ENCODE measurements around the gene SOCS2.
A peak's percentile ranks its signal among the peaks of the same experiment; 100 is the strongest.

Gene SOCS2

GRCh38 chr12:93568091-93568490, 4.4 kb upstream of the SOCS2 start:
- DNase-seq: no peak

GRCh38 chr12:93569301-93569655, 3.2 kb upstream of the SOCS2 start:
- no peak for DNase-seq

GRCh38 chr12:93569656-93570551, 2.6 kb upstream of the SOCS2 start:
- DNase-seq: peak; percentile 81 to 89

DNA sequence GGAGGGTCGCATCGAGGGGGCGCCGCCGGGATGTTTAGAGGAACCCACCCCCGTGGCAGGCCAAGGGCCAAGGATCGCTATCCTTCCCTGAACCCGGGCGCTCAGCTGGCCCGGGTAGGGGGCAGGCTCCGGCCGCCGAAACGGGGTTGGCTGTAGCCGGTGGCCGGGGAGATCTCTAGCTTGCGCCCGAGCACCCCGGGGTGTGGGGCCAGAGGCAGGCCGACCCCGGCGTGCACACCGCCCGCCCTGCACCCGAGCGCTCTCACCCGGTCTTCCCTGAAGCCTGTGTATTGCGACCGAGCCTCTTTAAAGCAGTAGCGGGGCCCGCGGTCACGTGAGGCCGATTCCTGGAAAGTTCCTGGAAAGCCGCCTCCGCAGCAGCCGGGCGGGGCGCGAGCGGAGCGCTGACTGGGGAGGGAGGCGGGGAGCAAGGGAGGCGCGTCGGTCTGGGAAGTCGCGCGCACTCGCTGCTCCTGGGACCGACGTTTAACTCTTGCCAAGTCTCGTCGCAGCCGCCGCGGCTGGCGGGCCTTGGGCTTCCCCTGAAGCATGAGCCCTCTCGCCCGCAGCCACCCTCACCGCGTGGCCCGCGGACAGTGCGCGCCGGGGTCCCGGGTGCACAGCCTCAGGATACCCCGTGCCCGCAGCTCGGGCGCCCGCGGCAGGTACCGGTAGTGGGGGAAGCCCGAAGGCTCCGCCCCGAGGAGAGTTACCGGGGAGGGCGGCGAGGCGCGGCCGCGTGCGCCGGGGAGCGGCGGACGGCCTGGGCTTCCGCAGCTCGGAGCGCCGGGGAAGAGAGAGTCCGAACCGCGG, 1.7 kb upstream of the SOCS2 start:
- DNase-seq: peak; percentile 93 to 98

DNA sequence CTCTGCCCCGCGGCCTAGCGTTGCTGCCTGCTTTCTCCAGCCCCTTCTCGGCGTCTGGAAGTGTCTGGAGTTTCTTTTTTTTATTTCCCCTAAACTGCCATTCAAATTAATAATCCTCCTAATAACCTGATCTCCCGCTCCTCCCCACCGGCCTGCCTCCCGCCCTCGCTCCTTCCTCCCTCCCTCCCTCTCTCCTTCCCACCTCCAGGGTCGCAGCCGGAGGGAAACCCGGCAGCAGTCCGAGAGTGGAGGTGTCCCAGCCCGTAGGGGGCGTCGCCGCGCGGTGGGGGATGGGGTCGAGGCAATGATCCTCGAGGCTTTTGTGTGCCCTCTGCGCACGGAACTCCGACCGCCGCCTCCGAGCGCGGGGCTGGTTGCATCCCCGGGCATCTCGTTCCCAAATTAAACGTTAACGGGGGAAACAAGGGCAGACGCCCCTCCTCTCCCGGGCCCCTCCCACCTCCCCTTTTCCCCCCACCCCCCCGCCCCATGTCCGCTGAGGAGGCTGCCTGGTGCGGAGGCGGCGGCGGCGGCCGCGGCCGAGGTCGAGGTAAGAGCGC, 1.0 kb upstream of the SOCS2 start:
- DNase-seq: peak in 1 of 2 donors; percentile 32

DNA sequence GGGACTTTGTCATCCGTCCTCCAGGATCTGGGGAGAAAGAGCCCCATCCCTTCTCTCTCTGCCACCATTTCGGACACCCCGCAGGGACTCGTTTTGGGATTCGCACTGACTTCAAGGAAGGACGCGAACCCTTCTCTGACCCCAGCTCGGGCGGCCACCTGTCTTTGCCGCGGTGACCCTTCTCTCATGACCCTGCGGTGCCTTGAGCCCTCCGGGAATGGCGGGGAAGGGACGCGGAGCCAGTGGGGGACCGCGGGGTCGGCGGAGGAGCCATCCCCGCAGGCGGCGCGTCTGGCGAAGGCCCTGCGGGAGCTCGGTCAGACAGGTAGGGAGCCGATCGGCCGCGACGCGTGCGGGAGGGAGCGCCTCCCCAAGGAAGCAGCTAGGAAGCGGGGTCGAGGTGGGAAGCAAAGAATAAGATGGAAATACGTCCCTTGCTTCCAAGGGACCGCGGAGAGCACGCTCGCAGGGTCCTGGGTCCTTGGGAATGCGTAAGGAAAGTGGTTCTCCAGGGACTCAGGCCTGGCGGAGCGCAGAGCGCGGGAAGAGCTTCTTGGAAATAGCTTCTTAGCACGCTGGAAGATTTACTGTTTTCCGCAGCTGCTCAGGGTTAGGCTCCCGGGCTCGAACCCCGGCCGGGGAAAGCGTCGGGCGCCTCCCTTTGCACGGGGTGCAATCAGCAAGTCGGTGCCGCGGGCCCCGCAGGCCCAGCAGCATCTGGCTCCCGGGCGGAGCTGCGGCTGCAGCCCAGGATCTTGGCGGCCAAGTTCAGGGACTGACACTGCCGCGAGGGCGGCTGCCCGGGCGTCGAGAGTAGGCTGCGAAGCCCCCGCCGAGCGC, 457 bp downstream of the SOCS2 start:
- DNase-seq: no peak

DNA sequence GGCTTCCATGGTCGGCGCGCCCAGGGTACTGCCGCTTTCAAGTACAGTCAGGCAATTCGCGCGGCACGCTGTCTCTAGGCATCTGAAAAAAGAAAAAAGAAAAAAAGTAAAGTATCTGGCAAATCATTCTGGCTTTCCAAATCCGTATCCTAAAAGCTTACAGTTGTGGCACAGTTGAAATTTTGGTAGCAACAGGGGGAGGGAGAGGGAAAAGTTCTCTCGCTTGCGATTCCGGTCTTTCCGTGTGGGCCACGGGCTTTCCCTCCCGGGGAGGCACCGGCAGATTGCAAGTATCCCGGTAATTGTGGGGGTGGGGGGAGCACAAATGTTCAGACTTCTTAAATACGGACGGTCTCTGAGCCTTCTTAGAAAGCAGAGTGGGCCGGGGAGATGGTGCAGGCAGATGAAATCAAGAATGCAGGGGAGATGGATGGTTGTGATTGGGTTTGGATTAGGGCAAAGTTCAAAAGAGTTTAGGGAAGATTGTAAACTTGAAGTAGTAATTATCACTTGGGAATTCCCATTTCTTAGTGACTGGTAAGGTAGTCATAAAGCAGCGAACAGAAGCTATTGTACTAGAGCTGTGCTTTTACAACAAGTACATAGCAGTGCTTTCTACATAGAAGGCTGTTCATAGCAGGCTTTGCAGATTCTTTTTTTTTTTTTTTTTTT, 1.2 kb downstream of the SOCS2 start:
- peak; percentile 55 to 81 for DNase-seq

DNA sequence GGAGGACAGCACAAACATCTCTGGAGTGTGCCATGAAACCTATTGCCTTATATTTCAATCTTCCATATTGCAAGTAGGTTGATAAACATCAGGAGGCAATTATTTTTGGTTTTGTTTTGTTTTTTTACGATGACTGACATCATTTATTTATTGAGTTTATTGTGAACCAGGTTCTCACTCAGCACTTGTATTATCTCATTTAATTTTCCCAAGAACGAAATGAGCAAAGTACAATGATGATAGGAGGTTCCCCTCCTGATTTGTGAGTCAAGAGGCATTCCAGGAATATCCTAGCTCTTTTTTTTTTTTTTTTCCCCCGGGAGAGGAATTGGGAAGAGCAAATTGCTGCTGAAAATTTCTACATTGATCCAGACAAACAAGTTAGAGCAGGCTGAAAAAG, 4.7 kb downstream of the SOCS2 start:
- no peak for DNase-seq

DNA sequence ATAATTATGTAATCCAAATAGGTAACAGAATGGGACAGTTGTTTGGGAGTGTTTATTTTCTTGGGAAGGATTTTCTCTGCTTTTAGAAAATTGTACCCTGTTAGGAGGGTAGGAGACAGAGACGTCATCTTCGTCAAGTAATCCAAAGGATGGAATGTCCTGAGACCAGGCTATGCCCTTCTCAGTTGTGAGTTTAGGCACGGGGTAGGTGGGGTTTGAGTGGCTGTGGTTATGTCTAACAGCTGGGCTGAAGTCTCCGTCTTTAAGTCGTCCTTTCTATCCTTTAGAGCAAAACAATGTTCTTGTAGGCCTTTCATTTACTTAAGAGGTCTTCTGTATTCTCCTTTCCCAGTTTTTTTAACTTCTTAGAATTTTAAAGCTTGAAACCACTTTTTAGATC, 5.7 kb downstream of the SOCS2 start:
- no peak for DNase-seq

DNA sequence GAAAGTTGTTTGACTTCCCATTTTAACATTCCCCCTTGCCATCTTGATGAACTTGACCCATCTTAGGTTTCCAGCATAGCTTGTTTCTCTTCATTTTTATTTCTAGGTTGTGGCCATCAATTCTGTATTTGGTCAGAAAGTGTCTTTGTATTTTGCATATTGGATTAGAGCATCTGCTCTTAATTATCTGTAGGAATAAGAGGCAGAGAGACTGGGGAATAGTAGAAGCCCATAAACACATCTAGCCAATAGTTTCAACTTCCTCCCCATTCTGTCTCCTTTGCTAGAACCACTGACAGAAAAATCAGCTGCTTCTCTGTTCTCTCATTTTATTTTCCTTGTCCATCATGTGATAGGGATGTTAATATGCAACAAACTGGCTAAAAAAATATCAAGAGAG, 8.2 kb downstream of the SOCS2 start:
- DNase-seq: no peak

- DNase-seq: no peak
These were observed 8.9 kb downstream of the SOCS2 start for GRCh38 chr12:93581370-93581769.

DNA sequence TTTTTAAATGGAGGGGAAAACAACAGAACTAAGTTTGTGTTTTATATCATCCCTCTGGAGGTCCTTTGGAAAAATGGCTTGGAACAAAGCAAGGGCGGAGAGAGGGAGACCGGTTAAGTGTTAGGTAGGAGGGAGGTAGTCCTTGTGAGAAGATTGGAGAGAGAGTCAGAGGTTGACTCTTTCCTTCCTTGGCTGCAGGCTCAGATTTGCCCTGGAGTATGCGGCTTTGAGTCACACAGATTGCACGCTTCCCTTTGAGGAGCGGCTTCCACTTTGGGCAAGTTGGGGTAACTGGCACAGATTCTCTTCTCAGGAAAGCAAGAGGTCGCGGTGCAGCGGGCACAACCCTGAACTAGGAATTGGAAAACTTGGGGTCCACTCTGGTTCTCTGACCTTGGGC, 9.9 kb downstream of the SOCS2 start:
- DNase-seq: no peak

GRCh38 chr12:93583627-93584392, 11.3 kb downstream of the SOCS2 start:
- no peak for DNase-seq

GRCh38 chr12:93585247-93585646, 12.8 kb downstream of the SOCS2 start:
- DNase-seq: no peak

DNA sequence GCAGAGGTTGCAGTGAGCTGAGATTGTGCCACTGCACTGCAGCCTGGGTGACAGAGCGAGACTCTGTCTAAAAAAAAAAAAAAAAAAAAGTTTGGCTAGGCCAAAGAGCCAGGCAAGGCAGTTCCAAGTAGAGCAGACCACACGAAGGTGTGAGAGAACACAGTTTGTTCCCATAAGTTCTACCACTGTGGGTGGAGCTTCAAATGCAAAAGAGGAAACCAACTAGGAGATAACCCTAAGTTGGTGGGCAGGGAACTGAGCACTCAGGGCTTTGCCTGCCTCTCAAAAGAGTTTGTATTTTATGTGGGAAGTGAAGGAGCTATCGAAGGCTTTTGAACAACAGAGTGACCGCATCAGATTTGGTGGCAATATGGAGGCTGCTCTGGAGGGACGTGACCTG, 15.1 kb downstream of the SOCS2 start:
- peak; percentile 53 to 58 for DNase-seq

GRCh38 chr12:93589081-93589480, 16.6 kb downstream of the SOCS2 start:
- DNase-seq: no peak

- peak; percentile 80 to 85 for DNase-seq
These were observed 18.8 kb downstream of the SOCS2 start for GRCh38 chr12:93591137-93591868.

GRCh38 chr12:93592641-93593406, 20.3 kb downstream of the SOCS2 start:
- DNase-seq: no peak

GRCh38 chr12:93593843-93594242, 21.4 kb downstream of the SOCS2 start:
- no peak for DNase-seq

DNA sequence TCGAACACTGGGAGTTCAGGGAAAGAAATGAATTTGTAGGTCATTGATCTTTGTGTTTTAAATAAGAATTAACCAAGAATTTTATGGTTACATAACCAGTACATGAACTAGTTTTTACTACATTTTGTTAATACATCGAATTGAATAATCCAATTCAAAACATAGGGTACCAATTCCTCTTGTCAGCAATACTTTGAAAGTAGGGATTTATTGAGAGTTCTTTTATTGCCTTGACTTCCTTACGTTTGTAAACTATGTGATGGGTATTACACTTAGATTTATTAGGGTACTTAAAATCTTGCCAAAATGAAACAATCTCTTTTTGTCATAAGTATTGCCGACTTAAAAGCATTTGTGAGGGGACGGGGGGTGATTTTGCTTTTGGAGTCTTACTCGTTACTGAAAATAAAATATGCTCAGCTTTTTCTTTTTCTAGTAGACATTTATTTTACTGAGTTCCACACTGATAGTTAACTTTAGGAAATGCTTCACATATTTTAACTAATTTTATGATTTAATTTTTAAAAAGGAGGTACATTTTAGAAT, 22.4 kb downstream of the SOCS2 start:
- no peak for DNase-seq
